Astrocyte (in vitro differentiated cells and primary cell): Measurements from ENCODE around the gene COL18A1.

ENCODE experiments used
- CTCF ChIP-seq: IDR thresholded peaks from 2 replicates; pipeline ENCODE4 v1.5.1; 2011; ENCODE audit warnings: low read depth, mild to moderate bottlenecking, inconsistent platforms, low read length, moderate library complexity; ENCODE audit not compliant: insufficient read depth
- EZH2 ChIP-seq: IDR thresholded peaks from 2 replicates; pipeline ENCODE4 v1.6.1; 2012; ENCODE audit warnings: mild to moderate bottlenecking, low read length, inconsistent platforms; ENCODE audit not compliant: insufficient read depth

GRCh38 chr21:45459171-45460010, 54.4 kb downstream of the COL18A1 start:
- TF ChIP-seq CTCF (no peak), EZH2 (no peak)
